Mesodermal cell (in vitro differentiated cells): Measurements from ENCODE around the gene SASS6.
A peak's percentile ranks its signal among the peaks of the same experiment; 100 is the strongest.
"Not testable (repeated sequence)": the region's sequence is repeated elsewhere in the genome, so short reads cannot be mapped to it uniquely, and the experiment has no call there.

Experiments used
- H3K27ac ChIP-seq: 2 replicates; pipeline ENCODE4 v1.7.0; 2013; ENCODE audit warnings: mild to moderate bottlenecking, low read depth, low read length, moderate library complexity; ENCODE audit not compliant: severe bottlenecking
- H3K36me3 ChIP-seq: 2 replicates; pipeline ENCODE4 v1.7.1; 2013; ENCODE audit warnings: mild to moderate bottlenecking, low read length, moderate library complexity; ENCODE audit not compliant: control insufficient read depth, insufficient read depth
- H3K4me1 ChIP-seq: one replicate; pipeline ENCODE4 v1.7.1; 2013; ENCODE audit warnings: mild to moderate bottlenecking, low read length; ENCODE audit not compliant: insufficient read depth, control insufficient read depth, poor library complexity, severe bottlenecking
- H3K4me3 ChIP-seq: 2 replicates; pipeline ENCODE4 v1.7.0; 2013; ENCODE audit warnings: low read length, control low read depth, mild to moderate bottlenecking; ENCODE audit not compliant: insufficient read depth, poor library complexity, severe bottlenecking; ENCODE audit errors: extremely low read depth
- H3K9me3 ChIP-seq: 2 replicates; pipeline ENCODE4 v1.7.1; 2013; ENCODE audit warnings: mild to moderate bottlenecking, low read length, moderate library complexity; ENCODE audit not compliant: control insufficient read depth
- whole genome bisulfite sequencing, 2 experiments: methylation state at CpG; one replicate each; pipeline ENCODE4 v1.1.5; 2013; ENCODE audit warnings: missing lambda C conversion rate in 2 of 2; ENCODE audit not compliant: insufficient coverage in 2 of 2; 5-methylcytosine and 5-hydroxymethylcytosine counted together

The SASS6 gene

GRCh38 chr1:100050139-100050538 is 82.6 kb downstream of the SASS6 start:
- WGBS, 2 experiments, result 100% methylated on average over 1 of the region's 4 CpGs
- no peak overlapping the region for H3K27ac ChIP-seq
- peaks cover 2% of the 10 kb centered on the region for H3K4me1 ChIP-seq
- H3K4me3 ChIP-seq, result no peak overlapping the region
- peaks cover 23% of the 10 kb centered on the region for H3K36me3 ChIP-seq
- no peaks in the 10 kb centered on the region for H3K9me3 ChIP-seq

- H3K27ac ChIP-seq, H3K4me3 ChIP-seq, H3K4me1 ChIP-seq: not testable (repeated sequence)
- H3K9me3 ChIP-seq, result peaks cover 11% of the 10 kb centered on the region
- peaks cover 36% of the 10 kb centered on the region for H3K36me3 ChIP-seq
- 88% methylated on average over 8 of the region's 11 CpGs; no CpG with 5 or more reads in 1 of the 2 experiments for WGBS, 2 experiments
These were observed 85.5 kb downstream of the SASS6 start for GRCh38 chr1:100047235-100047708.

GRCh38 chr1:100045206-100045605 is 87.5 kb downstream of the SASS6 start:
- H3K36me3 ChIP-seq, result peaks cover 25% of the 10 kb centered on the region
- no peak overlapping the region for H3K4me3 ChIP-seq
- WGBS, 2 experiments, result 86 to 96% methylated on average over 2 to 4 of the region's 5 CpGs
- H3K9me3 ChIP-seq, result peaks cover 11% of the 10 kb centered on the region
- no peak overlapping the region for H3K27ac ChIP-seq
- peaks cover 2% of the 10 kb centered on the region for H3K4me1 ChIP-seq

GRCh38 chr1:100039591-100039990 is 93.1 kb downstream of the SASS6 start:
- Histone ChIP-seq H3K27ac (no peak overlapping the region), H3K9me3 (peaks cover 9% of the 10 kb centered on the region), H3K36me3 (peaks cover 19% of the 10 kb centered on the region), H3K4me3 (peak overlapping the region; percentile 92), H3K4me1 (peaks cover 3% of the 10 kb centered on the region)
- WGBS, 2 experiments, result no CpG with 5 or more reads among the region's 2 CpGs

- 0 to 1% methylated on average over 32 to 33 of the region's 37 CpGs for WGBS, 2 experiments
- H3K27ac ChIP-seq, result peak overlapping the region; percentile 96
- H3K4me1 ChIP-seq, result peaks cover 3% of the 10 kb centered on the region
- H3K9me3 ChIP-seq, result peaks cover 3% of the 10 kb centered on the region
- H3K36me3 ChIP-seq, result peaks cover 11% of the 10 kb centered on the region
- H3K4me3 ChIP-seq, result peak overlapping the region; percentile 92
These were observed 94.0 kb downstream of the SASS6 start for GRCh38 chr1:100038660-100039287.

- peaks cover 3% of the 10 kb centered on the region for H3K4me1 ChIP-seq
These were observed 94.6 kb downstream of the SASS6 start for GRCh38 chr1:100037927-100038659.

GRCh38 chr1:100037656-100037926 is 95.1 kb downstream of the SASS6 start:
- peaks cover 3% of the 10 kb centered on the region for H3K36me3 ChIP-seq
- H3K27ac ChIP-seq, result peak overlapping the region; percentile 96
- H3K9me3 ChIP-seq, result no peaks in the 10 kb centered on the region
- whole genome bisulfite sequencing, 2 experiments, result 0% methylated on average over 5 to 6 of the region's 8 CpGs
- H3K4me1 ChIP-seq, result peaks cover 3% of the 10 kb centered on the region
- H3K4me3 ChIP-seq, result peak overlapping the region; percentile 92

More at GRCh38 chr1:100037927-100038659, 94.6 kb downstream of the SASS6 start:
- H3K9me3 ChIP-seq, result no peaks in the 10 kb centered on the region
- peak overlapping the region; percentile 92 for H3K4me3 ChIP-seq
- WGBS, 2 experiments, result 0 to 1% methylated on average over 64 to 78 of the region's 87 CpGs
- H3K36me3 ChIP-seq, result peaks cover 8% of the 10 kb centered on the region
- H3K27ac ChIP-seq, result peak overlapping the region; percentile 96

GRCh38 chr1:100036718-100037655 is 95.7 kb downstream of the SASS6 start:
- Histone ChIP-seq H3K4me3 (peak overlapping the region; percentile 92), H3K36me3 (no peaks in the 10 kb centered on the region), H3K9me3 (no peaks in the 10 kb centered on the region), H3K4me1 (peaks cover 3% of the 10 kb centered on the region), H3K27ac (peak overlapping the region; percentile 96)
- WGBS, 2 experiments, result 29 to 32% methylated on average over 7 of the region's 11 CpGs

- Histone ChIP-seq H3K27ac (no peak overlapping the region), H3K4me3 (no peak overlapping the region)
These were observed 97.5 kb downstream of the SASS6 start for GRCh38 chr1:100035214-100035613.

GRCh38 chr1:100034470-100034869 is 98.3 kb downstream of the SASS6 start:
- H3K27ac ChIP-seq, result no peak overlapping the region
- no peaks in the 10 kb centered on the region for H3K36me3 ChIP-seq
- H3K9me3 ChIP-seq, result no peaks in the 10 kb centered on the region
- no peak overlapping the region for H3K4me3 ChIP-seq
- H3K4me1 ChIP-seq, result no peaks in the 10 kb centered on the region

More at GRCh38 chr1:100035214-100035613, 97.5 kb downstream of the SASS6 start:
- no CpG with 5 or more reads among the region's 1 CpG for WGBS, 2 experiments
- Histone ChIP-seq H3K4me1 (peaks cover 3% of the 10 kb centered on the region), H3K36me3 (no peaks in the 10 kb centered on the region), H3K9me3 (no peaks in the 10 kb centered on the region)
